ENCODE results near the gene PAIP1. TPM values are rescaled to one million over a fixed set of nuclear protein-coding genes. Genes with fewer than 3 reads are reported as not detected.
"Not testable (repeated sequence)": the region's sequence is repeated elsewhere in the genome, so short reads cannot be mapped to it uniquely, and the experiment has no call there.

The PAIP1 gene
- total RNA-seq, 2 experiments from 2014 or later = 34.9 to 37.0 TPM

GRCh38 chr5:43533646-43534045 lies 23.2 kb downstream of the PAIP1 start:
- POLR2A ChIA-PET = interaction anchor here (0.6 to 1.1 kb wide), 3 partner anchors 22 to 158 kb away, joined by 4 read pairs; partner anchors contain the start of gene TMEM267
- no peak for DNase-seq

DNA sequence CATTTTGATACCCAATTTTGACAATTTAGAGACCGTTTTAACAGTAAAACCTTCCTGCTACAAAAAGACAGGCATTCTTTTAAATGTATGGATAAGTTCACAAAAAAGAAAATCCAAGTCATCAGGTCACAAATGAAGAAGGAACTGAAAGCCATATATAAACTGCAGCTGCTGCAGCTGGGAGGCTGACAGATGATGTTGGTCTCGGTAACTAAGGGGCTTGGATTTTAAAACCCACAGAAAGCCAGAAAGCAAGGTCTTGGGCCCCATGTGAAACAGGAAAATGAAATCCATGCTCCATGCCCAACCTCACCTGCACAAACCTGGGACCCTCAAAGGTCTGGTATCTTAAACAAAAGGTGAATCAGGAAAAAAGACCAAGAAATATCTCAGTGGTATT lies 26.2 kb downstream of the PAIP1 start:
- Mint-ChIP-seq H3K27me3 (no peaks in the 10 kb centered on the region), H3K4me1 (peaks cover 17% of the 10 kb centered on the region), H3K36me3 (peaks cover 56% of the 10 kb centered on the region), H3K27ac (no peak overlapping the region), H3K9me3 (no peaks in the 10 kb centered on the region), H3K4me3 (no peak overlapping the region)
- ATAC-seq (ENCODE audit: low read depth) (no peak), DNase-seq (no peak)
- POLR2A ChIA-PET = no interaction called here

More at GRCh38 chr5:43533646-43534045, 23.2 kb downstream of the PAIP1 start:
- Mint-ChIP-seq H3K9me3 (no peaks in the 10 kb centered on the region), H3K27me3 (no peaks in the 10 kb centered on the region), H3K4me3 (peak overlapping the region; percentile 29), H3K4me1 (peaks cover 19% of the 10 kb centered on the region), H3K36me3 (peaks cover 49% of the 10 kb centered on the region), H3K27ac (peak overlapping the region; percentile 62)
- peak; percentile 52 for ATAC-seq (ENCODE audit: low read depth)

- no peak overlapping the region for H3K4me3 Mint-ChIP-seq
- no peak overlapping the region for H3K27ac Mint-ChIP-seq
- no peaks in the 10 kb centered on the region for H3K9me3 Mint-ChIP-seq
- H3K4me1 Mint-ChIP-seq = no peaks in the 10 kb centered on the region
- POLR2A ChIA-PET = no interaction called here
- H3K36me3 Mint-ChIP-seq = peaks cover 38% of the 10 kb centered on the region
- no peak for ATAC-seq (ENCODE audit: low read depth)
- DNase-seq = no peak
- H3K27me3 Mint-ChIP-seq = no peaks in the 10 kb centered on the region
Observed at GRCh38 chr5:43523662-43524072, 33.2 kb downstream of the PAIP1 start.

DNA sequence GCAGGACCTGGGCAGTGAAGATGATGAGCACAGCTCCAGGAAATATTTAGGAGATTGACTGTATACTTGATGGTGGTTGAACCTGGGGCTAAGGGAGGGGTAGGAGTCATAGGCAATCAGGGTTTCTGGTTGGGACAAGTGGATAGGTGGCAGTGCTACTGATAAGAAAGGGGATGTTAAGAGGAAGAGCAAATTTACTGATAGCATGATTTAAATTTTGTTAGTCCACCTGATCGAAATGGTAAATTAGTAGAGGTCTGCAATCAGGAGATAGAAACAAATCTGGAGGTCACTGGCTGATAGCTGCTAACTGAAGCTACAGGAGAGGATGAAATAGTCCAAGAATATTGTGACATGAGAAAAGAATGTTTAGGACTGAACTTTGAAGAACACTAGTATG lies 36.3 kb downstream of the PAIP1 start:
- peaks cover 23% of the 10 kb centered on the region for H3K36me3 Mint-ChIP-seq
- POLR2A ChIA-PET = interaction anchor here (0.6 to 0.7 kb wide), 2 partner anchors 37 to 67 kb away, joined by 3 read pairs; partner anchors contain the start of gene TMEM267

DNA sequence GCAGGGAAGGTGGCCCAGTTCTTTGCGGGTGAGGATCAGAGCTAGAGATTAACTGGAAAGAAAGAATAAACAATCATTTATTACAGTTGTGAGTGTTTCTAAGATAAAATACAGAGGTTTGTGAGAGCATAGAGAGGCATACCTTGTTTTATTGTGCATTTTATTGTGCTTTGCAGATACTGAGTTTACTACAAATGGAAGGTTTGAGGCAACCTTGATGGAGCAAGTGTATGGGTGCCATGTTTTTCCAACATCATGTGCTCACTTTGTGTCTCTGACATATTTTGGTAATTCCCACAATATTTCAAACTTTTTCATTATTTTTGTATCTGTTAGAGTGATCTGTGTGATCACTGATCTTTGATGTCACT lies 41.2 kb downstream of the PAIP1 start:
- H3K4me3 Mint-ChIP-seq = peak overlapping the region; percentile 86
- H3K36me3 Mint-ChIP-seq = peaks cover 18% of the 10 kb centered on the region
- POLR2A ChIA-PET = interaction anchor here (1.1 to 4.7 kb wide), 5 partner anchors 32 to 87 kb away, joined by 3 to 67 read pairs (median 5); partner anchors contain the start of genes NNT, PAIP1 and TMEM267
- ATAC-seq (ENCODE audit: low read depth) (no peak), DNase-seq (no peak)
- H3K27ac Mint-ChIP-seq = peak overlapping the region; percentile 93
- H3K9me3 Mint-ChIP-seq = peaks cover 3% of the 10 kb centered on the region
- no peaks in the 10 kb centered on the region for H3K27me3 Mint-ChIP-seq
- peaks cover 27% of the 10 kb centered on the region for H3K4me1 Mint-ChIP-seq

More for the DNA sequence above, 36.3 kb downstream of the PAIP1 start:
- no peak for ATAC-seq (ENCODE audit: low read depth)
- H3K27ac Mint-ChIP-seq = no peak overlapping the region
- no peaks in the 10 kb centered on the region for H3K9me3 Mint-ChIP-seq
- H3K4me1 Mint-ChIP-seq = peaks cover 4% of the 10 kb centered on the region
- DNase-seq = no peak
- H3K27me3 Mint-ChIP-seq = no peaks in the 10 kb centered on the region
- H3K4me3 Mint-ChIP-seq = no peak overlapping the region

DNA sequence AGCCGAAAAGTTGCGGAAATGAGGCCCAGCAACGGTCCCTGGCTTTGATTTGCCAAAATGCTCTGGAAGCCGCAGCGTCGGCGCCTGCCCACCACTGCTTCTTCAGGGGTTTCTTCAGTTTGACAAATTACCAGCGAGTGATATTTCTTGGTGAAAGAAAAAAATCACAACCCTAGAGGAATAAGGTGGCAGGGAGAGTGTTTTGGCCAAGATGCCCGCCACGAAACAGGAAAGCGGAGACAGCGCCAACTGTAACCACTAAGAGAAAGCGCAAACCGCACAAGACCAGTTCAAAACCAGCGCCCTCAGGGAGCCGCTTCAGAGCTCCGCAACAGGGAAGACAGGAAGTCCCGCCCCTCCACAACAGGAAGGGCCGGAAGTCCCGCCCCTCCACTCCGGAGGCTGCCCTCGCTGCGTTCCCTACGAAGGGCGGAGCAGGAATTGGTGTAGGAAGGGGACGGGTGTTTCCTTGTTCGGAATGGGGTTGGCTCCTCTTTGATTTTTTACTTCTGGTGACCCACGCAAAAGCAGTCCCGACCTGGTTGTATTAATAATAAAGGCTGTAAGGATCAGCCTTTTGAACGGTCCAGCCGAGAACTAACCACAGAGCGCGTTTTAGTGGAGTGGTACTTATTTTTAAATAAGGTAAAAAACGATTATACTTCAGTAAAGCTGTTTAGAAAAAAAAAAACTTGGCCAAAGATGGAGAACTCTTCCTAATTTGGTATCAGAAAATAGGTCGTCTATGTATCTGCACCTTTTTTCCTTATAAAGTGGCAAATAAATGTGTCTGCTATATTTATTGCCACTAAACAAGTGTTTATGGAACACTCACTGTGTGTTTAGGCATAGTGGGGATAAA lies 41.8 kb downstream of the PAIP1 start, which contains the start of gene C5orf34:
C5orf34 (minus strand) TSS at position 333 of the 862 bp plus-strand sequence. CDS start 5,809 bp downstream, outside the sequence.
- POLR2A ChIA-PET = interaction anchor here (1.0 to 4.7 kb wide), 7 partner anchors 26 to 202 kb away, joined by 3 to 67 read pairs (median 4); partner anchors contain the start of genes HMGCS1, NNT, PAIP1 and TMEM267
- peak within 1 kb of the TSS; percentile 86 for H3K4me3 Mint-ChIP-seq
- DNase-seq = peak; percentile 92

GRCh38 chr5:43514471-43514815 lies 42.4 kb downstream of the PAIP1 start:
- Mint-ChIP-seq H3K27me3 (no peaks in the 10 kb centered on the region), H3K4me3 (peak overlapping the region; percentile 86), H3K27ac (peak overlapping the region; percentile 93), H3K9me3 (peaks cover 3% of the 10 kb centered on the region), H3K36me3 (peaks cover 15% of the 10 kb centered on the region), H3K4me1 (peaks cover 27% of the 10 kb centered on the region)
- ATAC-seq (ENCODE audit: low read depth) = no peak
- no peak for DNase-seq
- POLR2A ChIA-PET = interaction anchor here (1.0 to 4.7 kb wide), 6 partner anchors 25 to 202 kb away, joined by 3 to 67 read pairs (median 4); partner anchors contain the start of genes HMGCS1, NNT and TMEM267

More for the DNA sequence above, 41.8 kb downstream of the PAIP1 start, which contains the start of gene C5orf34:
- Mint-ChIP-seq H3K36me3 (peaks cover 15% of the 10 kb centered on the region), H3K4me1 (peaks cover 27% of the 10 kb centered on the region), H3K27ac (peak within 1 kb of the TSS; percentile 93), H3K9me3 (peaks cover 3% of the 10 kb centered on the region), H3K27me3 (no peaks in the 10 kb centered on the region)
- ATAC-seq (ENCODE audit: low read depth) = peak; percentile 94

- H3K4me1 Mint-ChIP-seq = peaks cover 27% of the 10 kb centered on the region
- H3K4me3 Mint-ChIP-seq = peak overlapping the region; percentile 86
- POLR2A ChIA-PET = interaction anchor here (1.6 to 4.7 kb wide), 3 partner anchors 25 to 89 kb away, joined by 4 to 67 read pairs (median 11); partner anchors contain the start of genes NNT and TMEM267
- H3K9me3 Mint-ChIP-seq = peaks cover 3% of the 10 kb centered on the region
- H3K36me3 Mint-ChIP-seq = peaks cover 16% of the 10 kb centered on the region
- ATAC-seq (ENCODE audit: low read depth) = no peak
- peak overlapping the region; percentile 93 for H3K27ac Mint-ChIP-seq
- no peak for DNase-seq
- H3K27me3 Mint-ChIP-seq = no peaks in the 10 kb centered on the region
Observed at GRCh38 chr5:43514025-43514424, 42.9 kb downstream of the PAIP1 start.

- peaks cover 26% of the 10 kb centered on the region for H3K4me1 Mint-ChIP-seq
- ATAC-seq (ENCODE audit: low read depth); DNase-seq; POLR2A ChIA-PET; H3K27me3 Mint-ChIP-seq; H3K27ac Mint-ChIP-seq; H3K9me3 Mint-ChIP-seq; H3K4me3 Mint-ChIP-seq: not testable (repeated sequence)
- H3K36me3 Mint-ChIP-seq = peaks cover 21% of the 10 kb centered on the region
Observed at GRCh38 chr5:43511062-43511461, 45.8 kb downstream of the PAIP1 start.

DNA sequence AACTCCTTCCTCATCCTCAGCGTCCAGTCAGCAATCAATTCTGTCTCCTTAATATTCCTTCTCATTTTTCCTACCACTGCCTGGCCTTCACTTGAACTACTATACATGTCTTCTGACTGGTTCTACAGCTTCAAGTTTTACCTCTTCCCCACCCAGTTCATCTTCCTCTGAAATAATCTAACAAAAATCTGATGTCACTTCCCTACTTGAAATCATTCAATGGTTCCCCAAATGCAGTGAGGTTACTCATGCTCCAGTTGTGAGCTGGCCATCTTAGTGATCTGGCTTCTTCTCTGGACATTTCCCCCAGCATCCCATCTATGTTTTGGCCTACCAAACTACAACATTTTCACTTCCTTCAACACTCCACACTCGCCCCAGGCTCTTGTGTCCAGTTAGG lies 58.3 kb downstream of the PAIP1 start:
- ATAC-seq (ENCODE audit: low read depth) (no peak), DNase-seq (no peak)
- Mint-ChIP-seq H3K4me1 (peaks cover 6% of the 10 kb centered on the region), H3K4me3 (no peak overlapping the region), H3K27me3 (no peaks in the 10 kb centered on the region), H3K9me3 (no peaks in the 10 kb centered on the region), H3K36me3 (peaks cover 23% of the 10 kb centered on the region), H3K27ac (no peak overlapping the region)
- POLR2A ChIA-PET = interaction anchor here (0.5 to 2.7 kb wide), 2 partner anchors 14 to 303 kb away, joined by 5 to 10 read pairs; partner anchors contain the start of gene TMEM267

DNA sequence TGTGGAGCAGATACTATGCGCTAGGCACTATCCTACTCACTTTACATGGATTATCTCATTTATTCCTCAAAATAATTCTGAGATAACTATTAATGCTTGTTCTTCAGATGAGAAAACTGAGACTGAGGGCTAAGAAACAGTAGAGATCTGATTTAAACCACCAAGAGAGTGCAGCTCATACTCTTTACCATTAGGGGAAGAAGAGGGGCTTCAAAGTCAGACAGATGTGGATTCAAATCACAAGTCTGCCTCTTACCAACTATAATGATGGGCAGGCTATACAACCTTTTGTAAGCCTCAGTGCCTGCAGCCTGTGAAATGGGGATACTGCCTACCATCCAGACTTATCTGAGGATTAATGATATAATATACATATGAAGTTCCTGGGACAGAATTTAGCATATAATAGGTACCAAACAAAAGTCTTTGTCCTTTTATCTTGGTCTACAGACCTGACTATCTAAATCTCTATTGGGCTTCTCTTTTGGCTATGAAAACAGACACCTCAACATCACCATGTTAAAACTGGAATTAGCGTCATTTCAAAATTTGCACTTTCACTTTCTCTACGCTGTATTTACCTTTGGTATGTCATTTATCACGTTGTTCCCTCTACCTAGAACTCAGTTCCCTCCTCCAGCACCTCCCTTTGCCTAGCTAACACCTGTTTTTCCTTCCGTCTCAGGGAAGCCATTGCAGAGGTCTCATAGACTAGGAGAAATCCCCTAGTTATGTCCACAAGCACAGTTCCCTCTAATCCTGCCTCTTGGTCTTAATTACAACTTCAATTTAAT lies 59.4 kb downstream of the PAIP1 start:
- DNase-seq = no peak
- Mint-ChIP-seq H3K9me3 (no peaks in the 10 kb centered on the region), H3K27me3 (no peaks in the 10 kb centered on the region), H3K27ac (no peak overlapping the region), H3K36me3 (peaks cover 16% of the 10 kb centered on the region), H3K4me1 (peaks cover 6% of the 10 kb centered on the region), H3K4me3 (no peak overlapping the region)
- no peak for ATAC-seq (ENCODE audit: low read depth)
- POLR2A ChIA-PET = interaction anchor here (2.7 kb wide), 1 partner anchor 13 kb away, joined by 10 read pairs; the partner anchor contains the start of gene TMEM267

GRCh38 chr5:43491326-43491725 lies 65.6 kb downstream of the PAIP1 start:
- no peak for DNase-seq
- H3K9me3 Mint-ChIP-seq = no peaks in the 10 kb centered on the region
- H3K36me3 Mint-ChIP-seq = peaks cover 8% of the 10 kb centered on the region
- POLR2A ChIA-PET = interaction anchor here (0.7 kb wide), 1 partner anchor 22 kb away, joined by 4 read pairs; no protein-coding TSS in a partner anchor
- H3K4me1 Mint-ChIP-seq = peaks cover 4% of the 10 kb centered on the region
- H3K27me3 Mint-ChIP-seq = no peaks in the 10 kb centered on the region
- no peak overlapping the region for H3K27ac Mint-ChIP-seq
- H3K4me3 Mint-ChIP-seq = no peak overlapping the region
- no peak for ATAC-seq (ENCODE audit: low read depth)

Measured in activated naive CD8-positive, alpha-beta T cell treated with anti-CD3 and anti-CD28 coated beads, Interleukin-2, amount 10 ng/mL, durations not matched to agents 7 days and 5 days (primary cell).